ENCODE results near the gene EPB41. TPM values are rescaled to one million over a fixed set of nuclear protein-coding genes. Genes with fewer than 3 reads are reported as not detected.

Gene EPB41
- total and polyA plus RNA-seq, 2 of the 8 experiments (the other 6 are each of a cell fraction or from before 2014, with no cell fraction given), result 36.7 to 109 TPM

DNA sequence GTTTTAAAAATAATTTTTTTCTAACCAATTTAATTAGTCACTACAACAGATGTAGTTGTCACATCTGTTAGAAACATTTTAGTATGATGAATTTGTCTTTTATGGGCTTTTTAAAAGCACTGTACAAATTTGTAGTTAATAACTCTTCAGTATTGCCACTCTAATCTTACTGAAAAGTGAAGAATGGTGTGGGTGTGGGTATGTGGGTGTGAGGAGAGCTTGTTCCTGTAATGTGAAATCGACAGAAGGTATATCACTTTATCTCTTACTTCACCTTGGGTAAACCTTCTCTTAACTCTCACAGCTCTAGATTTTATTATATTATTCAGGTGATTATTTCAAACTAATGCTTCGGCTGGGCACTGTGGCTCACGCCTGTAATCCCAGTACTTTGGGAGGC lies 166.8 kb downstream of the EPB41 start:
- Histone ChIP-seq H3K4me2 (ENCODE audit: insufficient read depth in 1 of 2, low read depth in 2 of 2, low read length in 2 of 2) (no peak overlapping the region), H3K27me3 (replicated peaks in 1 of 4; ENCODE audit: control insufficient read depth in 3 of 4, extremely low read depth in 1 of 4, insufficient read depth in 3 of 4, low read length in 3 of 4) (no peaks in the 10 kb centered on the region), H2BK20ac (ENCODE audit: low read length) (no peak overlapping the region), H3K36me3 (ENCODE audit: control insufficient read depth in 2 of 4, insufficient read depth in 4 of 4, low read length in 3 of 4) (no peaks in the 10 kb centered on the region), H3K9me3 (ENCODE audit: insufficient read depth in 2 of 2, low read depth in 1 of 2, low read length in 1 of 2) (no peaks in the 10 kb centered on the region), H3K4me3 (ENCODE audit: extremely low read depth in 1 of 4, insufficient read depth in 2 of 4, low read depth in 3 of 4, low read length in 4 of 4) (no peak overlapping the region), H3K4ac (replicated peaks; ENCODE audit: insufficient read length, low read depth, low read length) (no peak overlapping the region), H2BK120ac (replicated peaks; ENCODE audit: low read depth, low read length) (no peak overlapping the region), H2BK5ac (ENCODE audit: low read depth, low read length) (no peak overlapping the region), H3K23me2 (ENCODE audit: low read depth, low read length) (no peaks in the 10 kb centered on the region), H4K5ac (ENCODE audit: insufficient read length, low read depth, low read length) (no peak overlapping the region), H3K4me1 (replicated peaks in 1 of 4; ENCODE audit: control insufficient read depth in 3 of 4, insufficient read depth in 4 of 4, low read length in 3 of 4) (no peaks in the 10 kb centered on the region), H4K20me1 (replicated peaks in 1 of 2; ENCODE audit: control insufficient read depth in 1 of 2, insufficient read depth in 2 of 2, low read length in 2 of 2) (no peaks in the 10 kb centered on the region), H3K14ac (ENCODE audit: insufficient read length) (no peak overlapping the region), H2BK15ac (ENCODE audit: low read length) (no peak overlapping the region), H3K18ac (ENCODE audit: extremely low read depth, low read length) (no peak overlapping the region), H2AFZ (ENCODE audit: low read length) (no peak overlapping the region), H4K8ac (ENCODE audit: extremely low read depth, insufficient read depth, low read length) (no peak overlapping the region), H3K27ac (ENCODE audit: low read depth, low read length) (no peak overlapping the region), H3K23ac (ENCODE audit: insufficient read length) (no peak overlapping the region), H2BK12ac (ENCODE audit: low read depth, low read length) (no peak overlapping the region), H3K79me2 (ENCODE audit: control insufficient read depth in 1 of 2, insufficient read depth in 2 of 2, low read length in 2 of 2) (no peaks in the 10 kb centered on the region), H3K79me1 (ENCODE audit: low read depth, low read length) (no peaks in the 10 kb centered on the region), H2AK5ac (ENCODE audit: low read depth, low read length) (no peak overlapping the region), H3K9ac (replicated peaks in 1 of 4; ENCODE audit: extremely low read depth in 1 of 4, low read depth in 3 of 4, low read length in 3 of 4) (no peak overlapping the region), H3K56ac (replicated peaks; ENCODE audit: insufficient read length, low read depth, low read length) (no peak overlapping the region), H4K91ac (replicated peaks; ENCODE audit: insufficient read length, low read length) (no peak overlapping the region)
- no peak for DNase-seq (ENCODE audit: low read depth in 1 of 2, low spot score in 2 of 2)
- POLR2A ChIA-PET (ENCODE audit: partially characterized antibody), result interaction anchor here (0.6 to 2.4 kb wide), 2 partner anchors 9 to 143 kb away, joined by 3 to 8 read pairs; no protein-coding TSS in a partner anchor
- CTCF ChIA-PET (ENCODE audit: partially characterized antibody), result interaction anchor here (1.1 to 2.1 kb wide), 3 partner anchors 40 to 296 kb away, joined by 4 to 7 read pairs (median 5); no protein-coding TSS in a partner anchor
- no peak for FAIRE-seq
- 92% methylated on average over 3 of the region's 3 CpGs; no CpG with 5 or more reads in 1 of the 2 experiments for WGBS, 2 experiments (ENCODE audit: extremely low coverage in 1 of 2, insufficient coverage in 1 of 2, insufficient read length in 1 of 2, insufficient replicate concordance in 2 of 2, low coverage in 1 of 2, low lambda C conversion rate in 2 of 2, missing lambda C conversion rate in 1 of 2)
- TF ChIP-seq EZH2 (IDR thresholded peaks at IDR 0.05; ENCODE audit: low read depth, low read length, severe bottlenecking) (no peak), SAP30 (IDR thresholded peaks at IDR 0.05; ENCODE audit: insufficient read depth, insufficient replicate concordance, low read length) (no peak), KDM1A (IDR thresholded peaks at IDR 0.05; ENCODE audit: borderline replicate concordance, low read length) (no peak)
